ENCODE measurements around the gene TMEM234. TPM values are rescaled to one million over a fixed set of nuclear protein-coding genes. Genes with fewer than 3 reads are reported as not detected.

TMEM234 gene
- total RNA-seq, 1 donor from 2014 or later: 22.5 TPM

GRCh38 chr1:32257227-32257508 lies 35.0 kb upstream of the TMEM234 start:
- Mint-ChIP-seq H3K4me3 (no peak overlapping the region), H3K4me1 (no peaks in the 10 kb centered on the region), H3K36me3 (ENCODE audit: low read depth) (no peaks in the 10 kb centered on the region), H3K27ac (ENCODE audit: unreplicated experiment) (no peak overlapping the region), H3K27me3 (ENCODE audit: low read depth) (peaks cover 3% of the 10 kb centered on the region), H3K9me3 (no peaks in the 10 kb centered on the region)
- TF ChIP-seq CTCF (conservative IDR thresholded peaks at IDR 0.05): no peak
- no peak for DNase-seq (ENCODE audit: low read depth, low spot score)

- no peak for TF ChIP-seq CTCF (conservative IDR thresholded peaks at IDR 0.05)
- Mint-ChIP-seq H3K27ac (ENCODE audit: unreplicated experiment) (no peak overlapping the region), H3K27me3 (ENCODE audit: low read depth) (peaks cover 3% of the 10 kb centered on the region)
Observed at GRCh38 chr1:32256473-32257226, 34.5 kb upstream of the TMEM234 start.

GRCh38 chr1:32255072-32256071 lies 33.2 kb upstream of the TMEM234 start:
- Mint-ChIP-seq H3K4me3 (no peak overlapping the region), H3K27me3 (ENCODE audit: low read depth) (peaks cover 3% of the 10 kb centered on the region), H3K9me3 (no peaks in the 10 kb centered on the region)

More at GRCh38 chr1:32256473-32257226, 34.5 kb upstream of the TMEM234 start:
- H3K9me3 Mint-ChIP-seq: no peaks in the 10 kb centered on the region
- no peaks in the 10 kb centered on the region for H3K4me1 Mint-ChIP-seq
- H3K4me3 Mint-ChIP-seq: no peak overlapping the region
- no peaks in the 10 kb centered on the region for H3K36me3 Mint-ChIP-seq (ENCODE audit: low read depth)
- DNase-seq (ENCODE audit: low read depth, low spot score): no peak

GRCh38 chr1:32250893-32251716 lies 29.0 kb upstream of the TMEM234 start, which contains the start of gene LCK:
Gene LCK, plus strand, starts transcription at chr1:32251265. Its CDS starts 23,065 bp downstream, at chr1:32274330.
- H3K4me1 Mint-ChIP-seq: peaks cover 20% of the 10 kb centered on the region
- peak within 1 kb of the TSS; percentile 72 for H3K27ac Mint-ChIP-seq (ENCODE audit: unreplicated experiment)
- no peak within 1 kb of the TSS for H3K4me3 Mint-ChIP-seq
- H3K27me3 Mint-ChIP-seq (ENCODE audit: low read depth): peaks cover 4% of the 10 kb centered on the region
- no peak for DNase-seq (ENCODE audit: low read depth, low spot score)
- H3K36me3 Mint-ChIP-seq (ENCODE audit: low read depth): no peaks in the 10 kb centered on the region
- H3K9me3 Mint-ChIP-seq: no peaks in the 10 kb centered on the region
- TF ChIP-seq CTCF (conservative IDR thresholded peaks at IDR 0.05): no peak

More at GRCh38 chr1:32255072-32256071, 33.2 kb upstream of the TMEM234 start:
- DNase-seq (ENCODE audit: low read depth, low spot score): no peak
- Mint-ChIP-seq H3K4me1 (peaks cover 5% of the 10 kb centered on the region), H3K27ac (ENCODE audit: unreplicated experiment) (no peak overlapping the region), H3K36me3 (ENCODE audit: low read depth) (no peaks in the 10 kb centered on the region)
- TF ChIP-seq CTCF (conservative IDR thresholded peaks at IDR 0.05): no peak
